BJ (cell line): Measurements from ENCODE around the gene PDGFB. TPM values are rescaled to one million over a fixed set of nuclear protein-coding genes. Genes with fewer than 3 reads are reported as not detected.

ENCODE experiments used
- CTCF ChIA-PET: fragments of 350-600 bp; formaldehyde crosslinking; extraction: SDS; loops from one replicate; lab custom pipeline; 2021; ENCODE audit warnings: antibody characterized with exemption, inconsistent platforms; lab: Yijun Ruan, JAX
- POLR2A ChIA-PET: fragments of 300-600 bp; sonication (Branson Sonifier 250); formaldehyde crosslinking; extraction: SDS; loops from one replicate; lab custom pipeline; 2021; ENCODE audit warnings: antibody characterized with exemption; lab: Charles Lee
- DNase-seq: peaks from one replicate; pipeline ENCODE4 v3.0.0-alpha.2; 2011; ENCODE audit warnings: low read depth
- H3K27me3 ChIP-seq: 2 replicates; pipeline ENCODE4 v1.6.0; 2011; ENCODE audit warnings: low read length; ENCODE audit not compliant: control insufficient read depth, insufficient read depth
- H3K36me3 ChIP-seq: 2 replicates; pipeline ENCODE4 v1.5.1; 2011; ENCODE audit warnings: low read length; ENCODE audit not compliant: control insufficient read depth, insufficient read depth
- H3K4me3 ChIP-seq: 2 replicates; pipeline ENCODE4 v1.5.1; 2011; ENCODE audit warnings: low read depth, mild to moderate bottlenecking, control low read depth, low read length
- polyA plus RNA-seq: library from polyadenylated mRNA; depleted of rRNA; stranded (reverse); fragments of >200 nt; gene quantifications from 2 replicates; pipeline ENCODE4 v1.2.3, GENCODE V29; 2011
- TF ChIP-seq, protein P1 (sequence below): IDR thresholded peaks from 2 replicates; pipeline ENCODE4 v1.5.1; 2011; ENCODE audit warnings: low read depth, mild to moderate bottlenecking, control low read depth, inconsistent platforms, low read length, moderate library complexity; ENCODE audit not compliant: insufficient read depth

The PDGFB gene
- polyA plus RNA-seq, 1 experiment, result 0.13 TPM

DNA sequence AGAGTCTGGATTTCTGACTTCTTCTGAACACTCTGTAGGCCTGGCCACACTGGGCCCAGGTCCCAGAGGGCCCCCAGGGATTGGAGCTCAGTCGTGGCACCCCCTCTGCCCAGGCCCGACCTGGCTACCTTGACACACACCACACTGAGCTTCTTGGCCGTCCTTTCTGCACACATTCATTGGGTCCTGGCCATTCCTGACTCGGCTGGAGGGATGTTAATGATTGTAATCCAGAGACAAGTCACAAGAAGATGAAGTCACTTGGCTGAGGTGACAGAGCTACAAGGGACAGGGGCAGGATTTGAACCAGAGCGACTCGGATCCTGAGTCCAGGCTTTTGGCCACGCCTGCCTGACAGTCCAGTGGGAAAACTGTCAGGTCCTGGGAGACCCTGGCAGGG, 23.9 kb upstream of the PDGFB start:
- Histone ChIP-seq H3K4me3 (no peak overlapping the region), H3K36me3 (no peaks in the 10 kb centered on the region), H3K27me3 (no peaks in the 10 kb centered on the region)
- CTCF ChIA-PET, result interaction anchor here (0.6 to 0.8 kb wide), 2 partner anchors 37 to 1974 kb away, joined by 4 read pairs; no protein-coding TSS in a partner anchor
- POLR2A ChIA-PET, result no interaction called here
- TF ChIP-seq, protein P1, sequence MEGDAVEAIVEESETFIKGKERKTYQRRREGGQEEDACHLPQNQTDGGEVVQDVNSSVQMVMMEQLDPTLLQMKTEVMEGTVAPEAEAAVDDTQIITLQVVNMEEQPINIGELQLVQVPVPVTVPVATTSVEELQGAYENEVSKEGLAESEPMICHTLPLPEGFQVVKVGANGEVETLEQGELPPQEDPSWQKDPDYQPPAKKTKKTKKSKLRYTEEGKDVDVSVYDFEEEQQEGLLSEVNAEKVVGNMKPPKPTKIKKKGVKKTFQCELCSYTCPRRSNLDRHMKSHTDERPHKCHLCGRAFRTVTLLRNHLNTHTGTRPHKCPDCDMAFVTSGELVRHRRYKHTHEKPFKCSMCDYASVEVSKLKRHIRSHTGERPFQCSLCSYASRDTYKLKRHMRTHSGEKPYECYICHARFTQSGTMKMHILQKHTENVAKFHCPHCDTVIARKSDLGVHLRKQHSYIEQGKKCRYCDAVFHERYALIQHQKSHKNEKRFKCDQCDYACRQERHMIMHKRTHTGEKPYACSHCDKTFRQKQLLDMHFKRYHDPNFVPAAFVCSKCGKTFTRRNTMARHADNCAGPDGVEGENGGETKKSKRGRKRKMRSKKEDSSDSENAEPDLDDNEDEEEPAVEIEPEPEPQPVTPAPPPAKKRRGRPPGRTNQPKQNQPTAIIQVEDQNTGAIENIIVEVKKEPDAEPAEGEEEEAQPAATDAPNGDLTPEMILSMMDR, result no peak
- no peak for DNase-seq

DNA sequence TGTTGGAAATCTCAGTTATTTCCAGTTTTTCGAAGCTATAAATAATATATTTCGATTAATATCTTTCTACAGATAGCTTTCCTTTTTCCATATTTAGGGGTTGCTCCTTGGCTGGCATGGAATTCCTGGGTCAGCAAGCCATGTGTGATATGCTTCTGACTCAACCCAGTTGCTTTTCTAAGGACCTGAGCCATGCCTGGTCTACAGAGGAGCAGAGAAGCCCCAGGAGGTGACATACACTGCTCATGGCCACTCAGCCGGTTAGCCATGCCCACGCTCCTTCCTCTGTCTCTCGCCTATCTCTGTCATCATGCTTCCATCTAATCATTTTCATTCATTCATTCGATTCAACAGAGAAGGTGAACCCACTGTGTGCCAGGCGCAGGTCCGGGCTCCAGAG, 23.2 kb upstream of the PDGFB start:
- no peak for DNase-seq
- H3K4me3 ChIP-seq, result no peak overlapping the region
- TF ChIP-seq, protein P1, result no peak
- POLR2A ChIA-PET, result no interaction called here
- H3K27me3 ChIP-seq, result no peaks in the 10 kb centered on the region
- no peaks in the 10 kb centered on the region for H3K36me3 ChIP-seq
- CTCF ChIA-PET, result interaction anchor here (0.6 kb wide), 1 partner anchor 1975 kb away, joined by 4 read pairs; no protein-coding TSS in a partner anchor

DNA sequence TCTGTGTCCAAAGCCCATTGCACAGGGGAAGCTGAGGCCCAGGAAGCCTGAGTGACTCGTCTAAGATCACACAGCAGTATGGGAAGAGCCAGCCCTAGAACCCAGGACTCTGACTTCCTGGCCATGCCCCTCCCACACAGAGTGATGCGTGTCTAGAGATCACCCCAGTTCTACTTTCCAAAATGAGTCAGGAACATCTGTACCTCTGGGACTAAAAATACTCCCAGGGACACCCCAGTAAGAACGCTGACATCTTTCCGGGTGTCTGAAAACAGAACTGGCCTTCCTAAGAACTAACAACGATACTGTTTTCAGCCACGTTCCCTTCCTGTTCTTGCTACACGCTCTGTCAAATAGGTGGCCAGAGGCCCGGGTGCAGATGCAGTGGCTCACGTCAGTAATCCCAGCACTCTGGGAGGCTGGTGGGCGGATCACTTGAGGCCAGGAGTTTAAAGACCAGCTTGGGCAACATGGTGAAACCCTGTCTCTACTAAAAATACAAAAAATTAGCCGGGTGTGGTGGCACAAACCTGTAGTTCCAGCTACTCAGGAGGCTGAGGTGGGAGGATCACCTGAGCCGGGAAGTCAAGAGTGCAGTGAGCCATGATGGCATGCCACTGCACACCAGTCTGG, 21.7 kb upstream of the PDGFB start:
- no peaks in the 10 kb centered on the region for H3K27me3 ChIP-seq
- ChIA-PET CTCF (no interaction called here), POLR2A (no interaction called here)
- H3K36me3 ChIP-seq, result no peaks in the 10 kb centered on the region
- TF ChIP-seq, protein P1, result no peak
- DNase-seq, result no peak
- no peak overlapping the region for H3K4me3 ChIP-seq

DNA sequence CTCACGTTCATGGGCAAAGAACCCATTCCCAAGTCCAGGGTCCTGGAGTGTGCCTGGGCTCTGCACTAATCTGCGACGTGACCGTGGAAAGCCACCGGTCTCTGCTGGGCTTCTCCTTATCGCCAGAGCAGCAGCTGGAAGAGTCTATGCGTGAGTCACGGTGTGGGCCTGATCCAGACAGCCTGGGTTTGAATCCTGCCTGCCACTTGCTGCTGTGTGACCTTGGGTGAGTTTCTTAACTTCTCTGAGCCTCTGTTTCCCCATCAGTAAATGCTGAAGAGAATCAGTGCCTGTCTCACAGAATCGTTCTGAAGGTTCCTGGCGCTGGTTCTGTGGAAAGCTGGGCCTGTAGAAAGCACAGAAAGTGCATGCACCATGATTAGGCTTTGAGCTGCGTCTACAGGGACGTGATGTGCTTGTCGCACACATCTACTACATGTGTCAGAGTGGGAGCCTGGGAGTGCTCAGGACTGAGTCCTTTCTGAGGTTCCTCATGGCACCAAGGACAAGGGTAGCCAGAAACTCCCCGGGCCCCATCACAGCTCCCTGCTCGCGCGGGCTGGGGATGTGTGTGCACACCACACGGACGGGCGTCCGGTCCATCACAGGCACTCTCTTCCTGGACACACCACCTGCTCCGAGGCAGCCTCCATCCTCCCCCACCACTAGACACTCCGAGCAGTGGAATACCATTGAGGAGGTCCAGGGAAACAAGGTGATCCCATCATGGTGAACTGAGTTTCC, 20.5 kb upstream of the PDGFB start:
- DNase-seq, result no peak
- H3K4me3 ChIP-seq, result no peak overlapping the region
- H3K27me3 ChIP-seq, result no peaks in the 10 kb centered on the region
- POLR2A ChIA-PET, result no interaction called here
- no peaks in the 10 kb centered on the region for H3K36me3 ChIP-seq
- TF ChIP-seq, protein P1, result no peak
- CTCF ChIA-PET, result no interaction called here

DNA sequence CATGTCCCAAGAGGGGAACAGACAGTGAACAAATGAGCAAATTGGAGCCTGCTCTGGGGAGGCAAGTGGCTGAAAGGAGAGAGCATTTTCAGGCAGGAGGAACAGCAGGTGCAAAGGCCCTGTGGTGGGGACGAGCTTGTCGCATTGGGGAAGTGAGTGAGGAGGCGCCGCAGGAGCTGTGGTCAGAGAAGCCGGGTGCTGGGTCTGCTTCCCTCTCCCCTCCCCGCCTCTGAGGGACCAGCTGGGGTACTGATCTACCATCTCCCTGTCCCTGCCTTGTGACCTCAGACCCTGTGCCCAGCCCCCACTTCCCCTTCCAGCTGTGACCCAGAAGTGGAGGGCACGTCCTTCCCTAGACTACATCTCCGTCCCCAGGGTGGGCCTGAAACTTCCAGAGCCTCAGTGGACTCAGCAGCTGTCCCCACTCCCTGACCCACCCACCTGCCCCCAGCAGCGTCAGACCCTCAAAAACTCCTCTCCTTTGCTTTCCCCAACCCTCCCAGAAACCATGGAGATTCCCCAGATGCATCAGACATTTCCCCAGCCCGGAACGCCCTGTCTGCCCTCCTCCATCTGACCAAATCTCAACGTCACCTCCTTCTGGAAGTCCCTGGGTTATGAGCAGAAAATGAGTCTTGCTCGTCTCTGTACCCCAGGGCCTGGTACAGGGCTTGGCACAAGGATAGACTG, 19.7 kb upstream of the PDGFB start:
- Histone ChIP-seq H3K36me3 (no peaks in the 10 kb centered on the region), H3K4me3 (no peak overlapping the region), H3K27me3 (no peaks in the 10 kb centered on the region)
- POLR2A ChIA-PET, result no interaction called here
- DNase-seq, result no peak
- TF ChIP-seq, protein P1, result no peak
- CTCF ChIA-PET, result interaction anchor here (1.1 kb wide), 1 partner anchor 252 kb away, joined by 3 read pairs; no protein-coding TSS in a partner anchor
